ENCODE measurements around the gene MAP1LC3B2.
A peak's percentile ranks its signal among the peaks of the same experiment; 100 is the strongest.

Gene MAP1LC3B2

GRCh38 chr12:116529048-116529447, 30.1 kb upstream of the MAP1LC3B2 start:
- H3K4me3 ChIP-seq (ENCODE audit: low read length) = no peak overlapping the region
- peaks cover 17% of the 10 kb centered on the region for H3K4me1 ChIP-seq (ENCODE audit: control insufficient read depth, insufficient read depth, low read length)
- no peaks in the 10 kb centered on the region for H3K36me3 ChIP-seq (ENCODE audit: control insufficient read depth, insufficient read depth, low read length)
- H3K9me3 ChIP-seq (ENCODE audit: control insufficient read depth, low read length) = no peaks in the 10 kb centered on the region
- H3K9ac ChIP-seq (ENCODE audit: low read length) = no peak overlapping the region
- peaks cover 17% of the 10 kb centered on the region for H3K27me3 ChIP-seq (ENCODE audit: control insufficient read depth, insufficient read depth, low read length)

- Histone ChIP-seq H3K9me3 (ENCODE audit: control insufficient read depth, low read length) (no peaks in the 10 kb centered on the region), H3K36me3 (ENCODE audit: control insufficient read depth, insufficient read depth, low read length) (no peaks in the 10 kb centered on the region), H3K9ac (ENCODE audit: low read length) (no peak overlapping the region), H3K4me1 (ENCODE audit: control insufficient read depth, insufficient read depth, low read length) (peaks cover 17% of the 10 kb centered on the region), H3K27me3 (ENCODE audit: control insufficient read depth, insufficient read depth, low read length) (peaks cover 17% of the 10 kb centered on the region), H3K4me3 (ENCODE audit: low read length) (no peak overlapping the region)
Observed at GRCh38 chr12:116529686-116530085, 29.5 kb upstream of the MAP1LC3B2 start.

GRCh38 chr12:116532428-116532827, 26.8 kb upstream of the MAP1LC3B2 start:
- Histone ChIP-seq H3K27me3 (ENCODE audit: control insufficient read depth, insufficient read depth, low read length) (peaks cover 12% of the 10 kb centered on the region), H3K9me3 (ENCODE audit: control insufficient read depth, low read length) (no peaks in the 10 kb centered on the region), H3K9ac (ENCODE audit: low read length) (no peak overlapping the region), H3K4me3 (ENCODE audit: low read length) (no peak overlapping the region), H3K36me3 (ENCODE audit: control insufficient read depth, insufficient read depth, low read length) (no peaks in the 10 kb centered on the region), H3K4me1 (ENCODE audit: control insufficient read depth, insufficient read depth, low read length) (peaks cover 10% of the 10 kb centered on the region)

- Histone ChIP-seq H3K4me1 (ENCODE audit: control insufficient read depth, insufficient read depth, low read length) (peaks cover 10% of the 10 kb centered on the region), H3K9ac (ENCODE audit: low read length) (no peak overlapping the region), H3K27me3 (ENCODE audit: control insufficient read depth, insufficient read depth, low read length) (peaks cover 11% of the 10 kb centered on the region), H3K4me3 (ENCODE audit: low read length) (no peak overlapping the region), H3K36me3 (ENCODE audit: control insufficient read depth, insufficient read depth, low read length) (no peaks in the 10 kb centered on the region), H3K9me3 (ENCODE audit: control insufficient read depth, low read length) (no peaks in the 10 kb centered on the region)
Observed at GRCh38 chr12:116532986-116533342, 26.2 kb upstream of the MAP1LC3B2 start.

GRCh38 chr12:116533343-116534251, 25.6 kb upstream of the MAP1LC3B2 start:
- H3K9ac ChIP-seq (ENCODE audit: low read length) = no peak overlapping the region
- peaks cover 10% of the 10 kb centered on the region for H3K4me1 ChIP-seq (ENCODE audit: control insufficient read depth, insufficient read depth, low read length)
- no peaks in the 10 kb centered on the region for H3K9me3 ChIP-seq (ENCODE audit: control insufficient read depth, low read length)
- H3K36me3 ChIP-seq (ENCODE audit: control insufficient read depth, insufficient read depth, low read length) = no peaks in the 10 kb centered on the region
- H3K27me3 ChIP-seq (ENCODE audit: control insufficient read depth, insufficient read depth, low read length) = peaks cover 8% of the 10 kb centered on the region
- H3K4me3 ChIP-seq (ENCODE audit: low read length) = peak overlapping the region; percentile 36

- Histone ChIP-seq H3K4me3 (ENCODE audit: low read length) (peak overlapping the region; percentile 36), H3K27me3 (ENCODE audit: control insufficient read depth, insufficient read depth, low read length) (peaks cover 8% of the 10 kb centered on the region), H3K9me3 (ENCODE audit: control insufficient read depth, low read length) (no peaks in the 10 kb centered on the region), H3K4me1 (ENCODE audit: control insufficient read depth, insufficient read depth, low read length) (peaks cover 10% of the 10 kb centered on the region), H3K9ac (ENCODE audit: low read length) (no peak overlapping the region), H3K36me3 (ENCODE audit: control insufficient read depth, insufficient read depth, low read length) (no peaks in the 10 kb centered on the region)
Observed at GRCh38 chr12:116534311-116535121, 24.7 kb upstream of the MAP1LC3B2 start.

GRCh38 chr12:116535241-116535640, 23.9 kb upstream of the MAP1LC3B2 start:
- Histone ChIP-seq H3K4me3 (ENCODE audit: low read length) (no peak overlapping the region), H3K4me1 (ENCODE audit: control insufficient read depth, insufficient read depth, low read length) (peaks cover 15% of the 10 kb centered on the region), H3K36me3 (ENCODE audit: control insufficient read depth, insufficient read depth, low read length) (no peaks in the 10 kb centered on the region), H3K9me3 (ENCODE audit: control insufficient read depth, low read length) (no peaks in the 10 kb centered on the region), H3K27me3 (ENCODE audit: control insufficient read depth, insufficient read depth, low read length) (peaks cover 8% of the 10 kb centered on the region), H3K9ac (ENCODE audit: low read length) (no peak overlapping the region)

GRCh38 chr12:116537101-116537904, 21.9 kb upstream of the MAP1LC3B2 start:
- Histone ChIP-seq H3K9ac (ENCODE audit: low read length) (no peak overlapping the region), H3K9me3 (ENCODE audit: control insufficient read depth, low read length) (no peaks in the 10 kb centered on the region), H3K4me3 (ENCODE audit: low read length) (no peak overlapping the region), H3K27me3 (ENCODE audit: control insufficient read depth, insufficient read depth, low read length) (peaks cover 8% of the 10 kb centered on the region), H3K4me1 (ENCODE audit: control insufficient read depth, insufficient read depth, low read length) (peaks cover 17% of the 10 kb centered on the region), H3K36me3 (ENCODE audit: control insufficient read depth, insufficient read depth, low read length) (no peaks in the 10 kb centered on the region)

GRCh38 chr12:116538076-116538591, 21.0 kb upstream of the MAP1LC3B2 start:
- Histone ChIP-seq H3K27me3 (ENCODE audit: control insufficient read depth, insufficient read depth, low read length) (peaks cover 5% of the 10 kb centered on the region), H3K9ac (ENCODE audit: low read length) (no peak overlapping the region), H3K9me3 (ENCODE audit: control insufficient read depth, low read length) (no peaks in the 10 kb centered on the region), H3K36me3 (ENCODE audit: control insufficient read depth, insufficient read depth, low read length) (no peaks in the 10 kb centered on the region), H3K4me1 (ENCODE audit: control insufficient read depth, insufficient read depth, low read length) (peaks cover 11% of the 10 kb centered on the region), H3K4me3 (ENCODE audit: low read length) (no peak overlapping the region)

GRCh38 chr12:116538682-116539305, 20.4 kb upstream of the MAP1LC3B2 start:
- H3K4me1 ChIP-seq (ENCODE audit: control insufficient read depth, insufficient read depth, low read length) = peaks cover 7% of the 10 kb centered on the region
- no peaks in the 10 kb centered on the region for H3K9me3 ChIP-seq (ENCODE audit: control insufficient read depth, low read length)
- H3K36me3 ChIP-seq (ENCODE audit: control insufficient read depth, insufficient read depth, low read length) = no peaks in the 10 kb centered on the region
- H3K27me3 ChIP-seq (ENCODE audit: control insufficient read depth, insufficient read depth, low read length) = no peaks in the 10 kb centered on the region
- no peak overlapping the region for H3K4me3 ChIP-seq (ENCODE audit: low read length)
- no peak overlapping the region for H3K9ac ChIP-seq (ENCODE audit: low read length)

GRCh38 chr12:116539361-116539771, 19.8 kb upstream of the MAP1LC3B2 start:
- peaks cover 7% of the 10 kb centered on the region for H3K4me1 ChIP-seq (ENCODE audit: control insufficient read depth, insufficient read depth, low read length)
- no peak overlapping the region for H3K9ac ChIP-seq (ENCODE audit: low read length)
- no peaks in the 10 kb centered on the region for H3K27me3 ChIP-seq (ENCODE audit: control insufficient read depth, insufficient read depth, low read length)
- no peaks in the 10 kb centered on the region for H3K9me3 ChIP-seq (ENCODE audit: control insufficient read depth, low read length)
- H3K36me3 ChIP-seq (ENCODE audit: control insufficient read depth, insufficient read depth, low read length) = no peaks in the 10 kb centered on the region
- H3K4me3 ChIP-seq (ENCODE audit: low read length) = no peak overlapping the region
